Adrenal gland (tissue), 12 donors: Measurements from ENCODE around the gene LBP. TPM values are rescaled to one million over a fixed set of nuclear protein-coding genes. Genes with fewer than 3 reads are reported as not detected.

Experiments used
- DNase-seq, 7 donors: peaks; one replicate each; pipeline ENCODE4 v3.0.0-alpha.2; 2019 to 2020
- H3K27ac ChIP-seq, 5 donors: fragments of 200-600 bp; sonication (generic) in 4 of 5; 1 replicate in 3 of 5; 2 replicates in 2 of 5; pipeline versions ENCODE4 v1.5.1 to v1.8.0; 2016 to 2020; ENCODE audit warnings: mild to moderate bottlenecking in 1 of 5
- H3K27me3 ChIP-seq: fragments of 200-600 bp; 2 replicates; pipeline ENCODE4 v1.8.0; 2021
- H3K36me3 ChIP-seq, 2 donors: fragments of 200-600 bp; replicated peaks in 1 of 2; 1 replicate in 1 of 2; 2 replicates in 1 of 2; pipeline versions ENCODE4 v1.5.1 to v1.8.0; 2018 to 2022
- H3K4me1 ChIP-seq, 2 donors: fragments of 200-600 bp; replicated peaks in 1 of 2; 1 replicate in 1 of 2; 2 replicates in 1 of 2; pipeline versions ENCODE4 v1.5.1 to v1.8.0; 2018 to 2021
- H3K4me3 ChIP-seq, 4 donors: fragments of 200-600 bp; sonication (generic) in 3 of 4; one replicate each; pipeline ENCODE4 v1.5.1; 2016 to 2018
- H3K9me3 ChIP-seq, 3 donors: fragments of 200-600 bp; sonication (generic) in 1 of 3; replicated peaks in 1 of 3; 1 replicate in 2 of 3; 2 replicates in 1 of 3; pipeline versions ENCODE4 v1.5.1 to v1.8.0; 2016 to 2021
- POLR2A ChIP-seq, 2 donors: fragments of 450-650 bp; IDR thresholded peaks; one replicate each; pipeline ENCODE4 v1.6.1; 2017; ENCODE audit warnings: antibody characterized with exemption in 2 of 2, mild to moderate bottlenecking in 2 of 2, moderate library complexity in 1 of 2
- WGBS, 4 donors: extraction: QIAGEN DNeasy Blood & Tissue Kit in 2 of 4; methylation state at CpG; one replicate each; pipeline versions ENCODE4 v1.1.5 to v1.1.7; 2013 to 2017; 5-methylcytosine and 5-hydroxymethylcytosine counted together
- intact Hi-C, 2 donors: fragments of 100-400 bp; cut with DNase I; formaldehyde crosslinking; loops; one replicate each; pipeline versions ENCODE4 v1.14.1 to v1.15.0; 2022 to 2023
- polyA plus RNA-seq, 3 donors: library from polyadenylated mRNA; stranded (reverse); fragments of 200-250 nt in 2 of 3; fragments of 350-450 nt in 1 of 3; fragmentation: Illumina TruSeq in 1 of 3; extraction: RNeasy Lipid Tissue Mini Kit (QIAGEN cat#74804) in 1 of 3; gene quantifications; one replicate each; pipeline ENCODE4 v1.2.3, GENCODE V29; 2013 to 2014
- total RNA-seq, 9 donors: library from RNA; depleted of rRNA in 4 of 9; stranded (reverse); fragments of >200 nt in 4 of 9; fragments of 120-200 nt in 1 of 9; fragmentation: NEBNext Ultra II Directional in 1 of 9; extraction: Animal tissue kit (Norgen Biotek cat#: 25700) in 1 of 9; gene quantifications; one replicate each; pipeline versions ENCODE4 v1.1.0 to v1.2.4, GENCODE V29; 2013 to 2023
- TF ChIP-seq, protein P1 (sequence below), 6 experiments: fragments of 450-650 bp in 4 of 6; fragments of 200-600 bp in 2 of 6; sonication (generic) in 1 of 6; IDR thresholded peaks; 1 replicate in 5 of 6; 2 replicates in 1 of 6; pipeline versions ENCODE4 v1.5.1 to v1.8.0; 2016 to 2021; ENCODE audit warnings: antibody characterized with exemption in 6 of 6, mild to moderate bottlenecking in 2 of 6, moderate library complexity in 1 of 6
- donor health status: healthy with polysubstance abuse.
- donor health status: Bipolar disorder and iron deficiency.
- donor health status: DM: yes; HTN: yes; CAD: no.
- donor health status: DM: no; HTN: no; CAD: no.
- donor health status: DM: no; HTN: no; CAD: no.
- donor health status: DM: yes; HTN: yes; CAD: no.

Gene LBP
- total and polyA plus RNA-seq, 12 donors = 0.15 to 2.0 (median 0.41) TPM; not detected in 2

DNA sequence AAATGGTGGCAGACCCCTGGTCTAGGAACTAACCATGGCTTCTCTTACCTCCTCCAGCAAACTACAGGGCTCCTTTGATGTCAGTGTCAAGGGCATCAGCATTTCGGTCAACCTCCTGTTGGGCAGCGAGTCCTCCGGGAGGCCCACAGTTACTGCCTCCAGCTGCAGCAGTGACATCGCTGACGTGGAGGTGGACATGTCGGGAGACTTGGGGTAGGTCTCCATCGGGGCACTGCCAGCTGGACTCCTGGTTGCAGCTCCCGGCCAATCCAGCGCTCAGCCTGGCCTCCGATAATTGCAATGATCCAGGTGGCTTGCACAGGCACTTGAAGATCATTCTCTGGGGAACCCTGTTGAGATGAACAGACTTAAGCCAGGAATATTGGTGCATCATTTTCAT lies 7.9 kb downstream of the LBP start:
- Histone ChIP-seq H3K36me3 (no peaks in the 10 kb centered on the region), H3K4me1 (no peaks in the 10 kb centered on the region), H3K27me3 (no peaks in the 10 kb centered on the region), H3K4me3 (no peak overlapping the region), H3K9me3 (no peaks in the 10 kb centered on the region), H3K27ac (no peak overlapping the region)
- no peak for TF ChIP-seq POLR2A (IDR thresholded peaks at IDR 0.05)
- TF ChIP-seq, protein P1, sequence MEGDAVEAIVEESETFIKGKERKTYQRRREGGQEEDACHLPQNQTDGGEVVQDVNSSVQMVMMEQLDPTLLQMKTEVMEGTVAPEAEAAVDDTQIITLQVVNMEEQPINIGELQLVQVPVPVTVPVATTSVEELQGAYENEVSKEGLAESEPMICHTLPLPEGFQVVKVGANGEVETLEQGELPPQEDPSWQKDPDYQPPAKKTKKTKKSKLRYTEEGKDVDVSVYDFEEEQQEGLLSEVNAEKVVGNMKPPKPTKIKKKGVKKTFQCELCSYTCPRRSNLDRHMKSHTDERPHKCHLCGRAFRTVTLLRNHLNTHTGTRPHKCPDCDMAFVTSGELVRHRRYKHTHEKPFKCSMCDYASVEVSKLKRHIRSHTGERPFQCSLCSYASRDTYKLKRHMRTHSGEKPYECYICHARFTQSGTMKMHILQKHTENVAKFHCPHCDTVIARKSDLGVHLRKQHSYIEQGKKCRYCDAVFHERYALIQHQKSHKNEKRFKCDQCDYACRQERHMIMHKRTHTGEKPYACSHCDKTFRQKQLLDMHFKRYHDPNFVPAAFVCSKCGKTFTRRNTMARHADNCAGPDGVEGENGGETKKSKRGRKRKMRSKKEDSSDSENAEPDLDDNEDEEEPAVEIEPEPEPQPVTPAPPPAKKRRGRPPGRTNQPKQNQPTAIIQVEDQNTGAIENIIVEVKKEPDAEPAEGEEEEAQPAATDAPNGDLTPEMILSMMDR (IDR thresholded peaks at IDR 0.05) = no peak
- WGBS, 4 donors = 92 to 93% (median 93%) methylated on average over 7 to 10 of the region's 10 CpGs
- intact Hi-C loops = no loop called here
- DNase-seq = no peak

DNA sequence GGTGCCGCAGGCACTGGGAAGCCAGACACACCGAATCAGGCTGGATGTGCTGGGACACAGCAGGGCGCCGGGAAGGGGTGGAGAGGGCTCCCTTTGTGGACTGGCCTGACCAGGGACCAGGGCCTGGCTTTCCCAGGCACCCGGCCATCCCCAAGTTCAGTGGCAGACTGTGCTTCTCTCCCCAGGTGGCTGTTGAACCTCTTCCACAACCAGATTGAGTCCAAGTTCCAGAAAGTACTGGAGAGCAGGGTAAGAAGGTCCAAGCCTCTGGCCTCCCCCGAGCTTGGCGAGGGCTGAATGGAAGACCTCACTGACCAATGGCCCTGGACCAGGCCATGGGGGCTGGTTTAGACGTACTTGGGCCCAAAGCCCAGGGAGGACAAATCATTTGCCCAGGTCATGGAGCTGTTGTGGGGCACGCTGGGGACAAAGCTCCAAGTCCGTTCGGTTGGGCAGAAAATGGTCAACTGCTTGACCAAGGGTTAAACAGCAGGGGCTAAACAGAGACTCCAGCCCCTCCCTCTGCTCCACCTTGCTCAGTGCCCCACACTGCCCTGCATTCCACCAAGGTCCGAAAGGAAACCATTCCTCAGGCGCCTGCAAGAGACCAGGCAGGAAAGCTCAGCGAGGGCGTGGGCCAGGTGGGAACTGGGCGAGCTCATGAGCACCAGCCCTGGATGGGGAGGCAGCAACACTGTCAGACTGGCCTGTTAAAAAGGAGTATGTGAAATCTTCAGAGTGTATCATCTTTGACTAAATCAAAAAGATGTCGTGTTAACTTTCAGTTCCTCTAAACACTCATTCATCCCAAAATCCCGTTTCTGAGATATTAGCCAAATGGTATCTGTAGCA lies 9.1 kb downstream of the LBP start:
- H3K4me3 ChIP-seq = no peak overlapping the region
- TF ChIP-seq POLR2A (IDR thresholded peaks at IDR 0.05) = no peak
- TF ChIP-seq, protein P1 (IDR thresholded peaks at IDR 0.05) = no peak
- no peak for DNase-seq
- no peaks in the 10 kb centered on the region for H3K4me1 ChIP-seq
- H3K36me3 ChIP-seq = no peaks in the 10 kb centered on the region
- H3K9me3 ChIP-seq = no peaks in the 10 kb centered on the region
- H3K27me3 ChIP-seq = no peaks in the 10 kb centered on the region
- 85 to 94% (median 90%) methylated on average over 15 to 18 of the region's 18 CpGs for WGBS, 4 donors
- no peak overlapping the region for H3K27ac ChIP-seq
- intact Hi-C loops = no loop called here

DNA sequence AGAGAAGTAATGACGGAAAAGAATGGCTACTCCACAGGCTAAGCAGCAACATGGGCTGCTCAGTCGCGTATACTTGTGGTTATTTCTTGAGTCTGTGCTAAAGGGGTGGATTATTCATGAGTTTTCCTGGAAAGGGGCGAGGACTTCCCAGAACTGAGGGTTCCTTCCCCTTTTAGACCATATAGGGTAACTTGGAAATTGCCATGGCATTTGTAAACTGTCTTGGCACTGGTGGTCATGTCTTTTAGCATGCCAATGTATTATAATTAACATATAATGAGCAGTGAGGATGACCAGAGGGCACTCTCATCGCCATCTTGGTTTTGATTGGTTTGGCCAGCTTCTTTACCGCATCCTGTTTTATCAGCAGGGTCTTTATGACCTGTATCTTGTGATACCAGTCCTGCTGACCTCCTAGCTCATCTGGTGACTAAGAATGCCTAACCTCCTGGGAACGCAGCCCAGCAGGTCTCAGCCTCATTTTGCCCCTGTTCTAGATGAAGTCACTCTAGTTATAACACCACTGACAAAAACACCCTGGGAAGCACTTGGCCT lies 11.4 kb downstream of the LBP start:
- WGBS, 4 donors = 65 to 81% (median 73%) methylated on average over 7 of the region's 7 CpGs
- intact Hi-C loops = no loop called here
- Histone ChIP-seq H3K4me3 (no peak overlapping the region), H3K9me3 (no peaks in the 10 kb centered on the region), H3K4me1 (no peaks in the 10 kb centered on the region), H3K36me3 (no peaks in the 10 kb centered on the region), H3K27ac (peak overlapping the region in 1 of 5 donors; percentile 27), H3K27me3 (no peaks in the 10 kb centered on the region)
- no peak for TF ChIP-seq POLR2A (IDR thresholded peaks at IDR 0.05)
- TF ChIP-seq, protein P1 (IDR thresholded peaks at IDR 0.05) = no peak
- peak in 1 of 7 donors; percentile 38 for DNase-seq

DNA sequence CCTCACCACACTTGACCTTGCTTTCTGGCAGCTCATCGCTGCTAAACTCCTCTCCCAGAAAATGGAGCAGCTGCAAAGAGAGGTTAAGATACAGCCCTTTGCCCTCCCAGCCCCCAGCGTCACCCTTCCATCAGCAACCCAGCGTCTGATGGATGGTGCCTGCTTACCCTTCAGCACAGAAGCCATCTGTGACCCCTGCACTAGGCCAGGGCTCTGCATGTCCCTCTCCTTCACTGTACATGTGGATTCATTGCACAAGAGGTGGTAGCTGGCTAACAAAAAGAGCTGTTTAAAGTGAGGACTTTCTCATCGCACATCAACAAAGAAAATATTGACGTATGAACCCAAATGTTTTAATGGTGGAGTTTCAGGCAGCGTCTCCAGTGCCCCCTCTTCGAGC lies 12.3 kb downstream of the LBP start:
- Histone ChIP-seq H3K4me1 (no peaks in the 10 kb centered on the region), H3K36me3 (no peaks in the 10 kb centered on the region), H3K27me3 (no peaks in the 10 kb centered on the region), H3K27ac (no peak overlapping the region), H3K4me3 (no peak overlapping the region), H3K9me3 (no peaks in the 10 kb centered on the region)
- intact Hi-C loops = no loop called here
- TF ChIP-seq, protein P1 (IDR thresholded peaks at IDR 0.05) = no peak
- TF ChIP-seq POLR2A (IDR thresholded peaks at IDR 0.05) = no peak
- WGBS, 4 donors = 70 to 79% (median 77%) methylated on average over 7 of the region's 7 CpGs
- peak in 3 of 7 donors; percentile 26 to 66 (median 29) for DNase-seq
